ENCODE measurements around the gene MMP21.

MMP21 gene

DNA sequence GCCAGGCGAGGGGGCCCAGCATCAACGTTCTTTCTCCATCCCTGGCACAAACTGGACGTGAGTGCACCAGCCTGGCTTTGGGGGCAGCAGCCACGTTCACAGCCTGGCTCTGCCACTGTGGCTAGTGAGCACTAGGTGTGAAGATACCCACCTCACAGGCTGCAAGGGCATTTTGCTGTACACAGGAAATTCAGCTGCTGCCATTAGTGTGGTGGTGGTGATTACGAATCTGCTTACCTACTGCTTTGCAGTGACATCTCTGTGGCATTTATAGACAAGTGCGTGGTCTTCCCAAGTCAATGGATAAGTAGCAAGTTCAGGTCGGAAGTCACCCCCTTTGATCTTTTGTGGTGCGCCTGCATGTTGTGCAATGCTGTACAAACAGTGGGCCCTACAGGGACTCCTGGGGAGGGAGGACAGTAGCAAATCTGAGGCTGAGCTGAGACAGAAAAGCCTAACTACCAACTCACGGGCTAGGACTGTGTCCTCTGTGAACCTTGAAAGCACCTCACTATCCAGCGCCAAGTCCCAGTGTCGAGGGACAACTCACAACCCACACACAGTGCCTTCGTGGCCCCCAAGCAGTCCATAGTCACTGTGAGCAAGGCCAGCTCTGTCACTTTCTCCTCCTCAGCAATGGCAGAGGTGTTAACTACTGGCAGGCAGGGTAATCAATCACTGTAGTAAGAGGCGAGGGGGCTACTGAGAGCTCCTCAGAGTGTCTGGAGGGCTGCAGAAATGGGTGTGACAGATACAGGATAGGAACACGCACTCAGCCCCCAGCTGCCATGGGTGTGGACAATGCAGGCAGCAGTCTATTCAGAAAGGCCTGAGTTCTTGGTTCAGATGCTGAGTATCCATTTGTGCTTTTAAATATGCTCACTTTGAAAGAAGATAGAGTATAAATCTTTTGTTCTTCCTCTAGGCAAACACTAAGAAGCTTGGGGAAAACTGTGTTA lies 17.0 kb upstream of the MMP21 start:
- no peak for DNase-seq (ENCODE audit: low spot score)

GRCh38 chr10:125788156-125789034 lies 12.8 kb upstream of the MMP21 start:
- no peak for DNase-seq (ENCODE audit: low spot score)

GRCh38 chr10:125785791-125786190 lies 10.2 kb upstream of the MMP21 start:
- DNase-seq (ENCODE audit: low spot score) = no peak

DNA sequence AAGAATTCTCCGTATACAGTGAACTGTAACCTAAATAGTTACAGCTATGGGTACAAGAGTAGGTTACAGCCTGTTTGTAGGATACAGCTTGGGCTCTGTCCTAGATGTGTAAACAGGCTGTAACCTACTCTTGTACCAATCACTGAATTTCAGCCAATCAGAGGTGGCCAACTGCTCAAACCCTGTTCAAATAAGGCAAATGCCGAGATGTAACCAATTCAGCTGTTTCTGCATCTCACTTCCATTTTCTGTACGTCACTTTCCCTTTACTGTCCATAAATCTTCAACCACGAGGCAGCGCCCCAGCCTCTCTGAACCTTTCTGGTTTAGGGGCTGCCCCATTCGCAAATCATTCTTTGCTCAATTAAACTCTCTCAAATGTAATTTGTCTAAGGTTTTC lies 8.3 kb upstream of the MMP21 start:
- DNase-seq (ENCODE audit: low spot score) = no peak

- no peak for DNase-seq (ENCODE audit: low spot score)
Measured at GRCh38 chr10:125783408-125783807, 7.8 kb upstream of the MMP21 start.

- DNase-seq (ENCODE audit: low spot score) = peak; percentile 41
Measured at GRCh38 chr10:125782616-125783015, 7.0 kb upstream of the MMP21 start.

- no peak for DNase-seq (ENCODE audit: low spot score)
Measured at GRCh38 chr10:125782054-125782453, 6.4 kb upstream of the MMP21 start.

- no peak for DNase-seq (ENCODE audit: low spot score)
Measured at GRCh38 chr10:125781374-125781773, 5.8 kb upstream of the MMP21 start.

GRCh38 chr10:125779403-125780327 lies 4.0 kb upstream of the MMP21 start:
- no peak for DNase-seq (ENCODE audit: low spot score)

GRCh38 chr10:125778556-125778955 lies 2.9 kb upstream of the MMP21 start:
- no peak for DNase-seq (ENCODE audit: low spot score)

DNA sequence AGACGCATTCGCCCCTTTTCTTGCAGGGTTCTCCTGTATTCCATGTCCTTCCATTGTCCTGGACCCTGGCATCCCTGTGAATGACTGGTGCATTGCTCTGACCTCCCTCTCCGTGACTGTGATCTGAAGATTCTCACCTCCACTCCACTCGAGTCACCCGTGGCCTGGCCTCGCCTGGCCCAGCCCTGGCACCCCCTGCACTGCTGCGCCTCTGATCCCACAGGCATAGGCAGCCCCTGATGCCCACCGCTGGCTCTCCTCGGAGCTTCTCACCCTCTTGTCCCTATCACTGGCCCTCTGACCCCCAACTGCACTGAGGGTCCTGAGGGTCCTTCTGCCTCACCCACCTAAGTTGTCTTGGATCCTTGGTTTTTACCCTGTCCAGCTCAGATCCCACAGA lies 2.2 kb upstream of the MMP21 start:
- DNase-seq (ENCODE audit: low spot score) = no peak

DNA sequence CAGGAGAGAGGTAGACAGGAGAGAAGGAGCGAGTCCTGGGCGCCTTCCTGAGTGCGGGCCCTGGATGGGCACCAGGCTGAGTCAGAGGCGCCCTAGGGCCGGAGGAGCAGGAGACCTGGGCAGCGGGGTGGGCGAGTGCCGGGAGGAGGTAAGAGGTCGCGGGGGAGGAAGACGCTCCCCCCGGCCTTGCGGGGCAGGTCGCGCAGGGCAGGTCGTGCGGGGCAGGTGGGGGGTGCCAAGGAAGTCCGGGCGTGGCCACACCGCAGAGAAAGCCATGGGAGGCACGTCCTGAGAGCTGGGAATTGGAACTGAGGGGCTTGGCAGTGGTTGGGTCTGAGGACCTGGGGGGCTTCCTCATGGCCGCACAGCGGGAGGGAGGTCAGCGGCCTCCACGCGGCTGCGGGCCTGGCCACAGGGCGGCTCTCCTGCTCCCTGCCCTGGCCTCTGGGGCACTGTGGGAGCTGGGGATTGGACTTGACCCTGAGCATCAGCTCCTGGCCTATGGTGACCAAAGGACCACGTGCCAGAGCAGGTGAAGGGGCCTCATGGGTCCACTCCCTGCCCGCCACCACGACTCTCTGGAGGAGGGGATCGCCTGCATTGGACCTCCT lies 935 bp downstream of the MMP21 start:
- DNase-seq (ENCODE audit: low spot score) = no peak

- DNase-seq (ENCODE audit: low spot score) = no peak
Measured at GRCh38 chr10:125773687-125774543, 1.7 kb downstream of the MMP21 start.

GRCh38 chr10:125772864-125773180 lies 2.8 kb downstream of the MMP21 start:
- DNase-seq (ENCODE audit: low spot score) = no peak

DNA sequence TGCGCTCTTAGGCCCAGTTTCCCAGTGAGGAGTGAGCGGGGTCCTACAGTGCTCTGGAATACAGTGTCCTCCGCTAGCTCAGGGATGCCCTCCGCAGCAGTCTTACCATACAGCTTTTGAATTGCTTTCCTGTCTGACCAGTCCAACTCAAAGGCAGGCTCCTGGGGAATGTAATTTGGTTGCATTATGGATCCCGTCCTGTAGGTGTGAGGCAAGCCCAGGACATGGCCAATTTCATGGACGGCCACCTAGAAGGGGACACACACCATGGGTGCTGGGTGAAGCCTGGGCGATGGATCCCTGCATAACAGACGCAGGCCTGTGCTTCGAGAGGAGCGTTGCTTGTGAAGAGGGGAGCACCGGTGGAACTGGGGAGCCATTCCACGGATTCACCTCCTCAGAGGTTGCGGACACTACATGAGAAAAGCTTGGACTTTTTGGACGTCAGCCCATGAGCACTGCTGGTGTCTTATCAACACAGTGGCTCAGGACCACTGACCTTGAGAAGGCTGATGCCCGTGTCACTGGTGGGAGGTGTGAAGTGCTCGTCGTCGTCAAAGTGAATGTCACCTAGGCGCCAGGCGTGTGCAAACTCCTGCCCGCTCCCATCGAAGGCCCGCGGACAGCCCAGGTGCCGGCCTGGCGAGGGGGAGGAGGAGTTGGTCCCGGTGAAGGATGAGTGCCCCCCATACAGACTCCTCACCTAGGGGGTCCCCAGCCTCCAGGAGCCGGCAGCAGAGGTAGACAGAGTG lies 3.3 kb downstream of the MMP21 start:
- DNase-seq (ENCODE audit: low spot score) = no peak

DNA sequence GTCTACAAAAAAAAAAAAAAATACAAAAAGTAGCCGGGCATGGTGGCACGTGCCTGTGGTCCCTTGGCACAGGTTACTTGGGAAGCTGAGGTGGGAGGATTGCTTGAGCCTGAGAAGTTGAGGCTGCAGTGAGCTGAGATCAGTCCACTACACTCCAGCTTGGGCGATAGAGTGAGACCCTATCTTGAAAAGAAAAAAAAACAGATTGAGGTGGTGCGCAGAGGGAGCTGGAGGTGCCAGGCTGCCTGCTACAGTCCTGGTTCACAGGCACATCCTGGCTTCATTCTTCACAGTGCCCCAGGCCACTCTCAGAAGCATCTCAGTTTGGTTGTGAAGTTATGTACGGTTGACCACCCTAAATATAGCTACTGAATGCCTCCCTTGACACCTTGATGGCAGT lies 4.8 kb downstream of the MMP21 start:
- DNase-seq (ENCODE audit: low spot score) = no peak

DNA sequence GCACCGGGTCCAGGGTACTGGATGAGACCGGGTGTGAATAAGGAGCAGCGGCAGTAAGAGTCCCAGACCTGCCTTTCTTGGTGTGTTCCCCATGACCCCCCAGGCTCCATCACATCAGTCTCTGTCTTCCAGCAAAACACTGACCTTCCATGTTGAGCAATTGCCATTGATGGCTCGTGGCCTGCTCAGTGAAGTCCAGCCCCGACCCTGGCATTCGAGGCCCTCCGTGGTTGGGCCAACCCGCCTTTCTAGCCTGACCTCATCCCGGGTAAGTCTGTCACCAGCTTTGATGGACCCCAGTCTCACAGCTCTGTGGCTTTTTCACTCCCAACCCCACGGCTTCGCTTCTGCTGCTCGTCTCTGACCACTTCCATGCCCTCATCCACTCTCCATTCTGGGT lies 6.4 kb downstream of the MMP21 start:
- no peak for DNase-seq (ENCODE audit: low spot score)

DNA sequence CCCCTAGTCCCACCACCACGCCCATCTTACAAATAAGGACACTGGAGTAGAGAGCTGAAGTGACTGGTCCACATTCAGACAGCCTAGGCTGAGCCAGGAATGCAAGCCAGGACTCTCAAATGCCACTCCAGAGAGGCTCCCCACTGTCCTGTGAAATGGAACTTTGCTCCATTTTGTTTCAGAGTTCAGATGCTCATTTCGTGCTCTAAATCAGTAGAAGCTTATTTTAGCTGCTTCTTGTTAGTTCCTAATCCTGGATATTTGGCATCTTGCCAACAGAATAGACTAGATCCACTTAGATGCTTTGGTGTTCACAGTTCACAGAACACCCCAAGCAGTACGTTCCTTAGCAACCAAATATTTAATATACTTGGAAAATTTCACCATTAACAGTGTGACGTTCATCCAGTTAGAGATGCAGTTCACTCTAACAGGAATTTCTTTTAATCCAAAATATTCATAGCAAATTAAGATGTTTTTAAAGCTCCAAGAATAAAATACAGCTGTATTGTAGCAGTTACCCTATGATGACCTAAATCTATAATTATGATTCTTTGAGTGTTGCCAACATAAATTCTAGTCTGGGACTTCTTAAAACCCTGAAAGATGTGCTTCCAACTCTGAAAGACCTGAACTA lies 7.3 kb downstream of the MMP21 start:
- no peak for DNase-seq (ENCODE audit: low spot score)

DNA sequence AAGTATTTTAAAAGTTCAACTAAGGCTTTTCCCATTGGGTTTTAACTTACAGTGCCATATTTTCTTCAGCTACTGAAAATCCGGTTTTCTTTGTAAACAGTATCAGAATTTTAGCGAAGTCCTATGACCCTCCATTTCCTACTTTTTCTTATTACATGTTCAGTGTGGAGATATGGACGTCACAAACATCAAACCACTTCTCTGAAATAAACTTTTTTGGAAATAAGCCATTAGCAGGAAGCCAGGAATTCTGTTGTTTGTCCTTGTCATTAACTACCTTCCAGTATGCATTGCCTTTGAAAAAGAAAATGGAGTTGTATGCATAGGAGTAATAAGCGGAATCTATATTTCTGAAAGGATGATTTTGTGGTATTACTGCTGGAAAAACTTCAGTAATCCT lies 9.1 kb downstream of the MMP21 start:
- no peak for DNase-seq (ENCODE audit: low spot score)

Measured in RKO (cell line).